Adipocyte (in vitro differentiated cells): ENCODE data around the gene NPIPB8.
"Not testable (repeated sequence)": the region's sequence is repeated elsewhere in the genome, so short reads cannot be mapped to it uniquely, and the experiment has no call there.

Experiments
- DNase-seq: peaks from one replicate; pipeline ENCODE4 v3.0.0-alpha.2; 2015; ENCODE audit warnings: low read depth
- H3K27me3 ChIP-seq: replicated peaks from 2 replicates; pipeline ENCODE4 v1.7.0; 2013; ENCODE audit warnings: mild to moderate bottlenecking, low read length, moderate library complexity; ENCODE audit not compliant: control insufficient read depth, insufficient read depth
- H3K36me3 ChIP-seq: 2 replicates; pipeline ENCODE4 v1.7.0; 2013; ENCODE audit warnings: low read length, mild to moderate bottlenecking, moderate library complexity; ENCODE audit not compliant: control insufficient read depth, insufficient read depth, severe bottlenecking
- H3K4me1 ChIP-seq: 2 replicates; pipeline ENCODE4 v1.7.0; 2013; ENCODE audit warnings: mild to moderate bottlenecking, low read length, moderate library complexity; ENCODE audit not compliant: control insufficient read depth, insufficient read depth
- H3K4me3 ChIP-seq: 2 replicates; pipeline ENCODE4 v1.7.0; 2013; ENCODE audit warnings: mild to moderate bottlenecking, low read length, moderate library complexity
- H3K9ac ChIP-seq: 2 replicates; pipeline ENCODE4 v1.7.0; 2013; ENCODE audit warnings: mild to moderate bottlenecking, low read length, moderate library complexity
- H3K9me3 ChIP-seq: 2 replicates; pipeline ENCODE4 v1.7.0; 2013; ENCODE audit warnings: mild to moderate bottlenecking, low read length, moderate library complexity; ENCODE audit not compliant: control insufficient read depth

The NPIPB8 gene

DNA sequence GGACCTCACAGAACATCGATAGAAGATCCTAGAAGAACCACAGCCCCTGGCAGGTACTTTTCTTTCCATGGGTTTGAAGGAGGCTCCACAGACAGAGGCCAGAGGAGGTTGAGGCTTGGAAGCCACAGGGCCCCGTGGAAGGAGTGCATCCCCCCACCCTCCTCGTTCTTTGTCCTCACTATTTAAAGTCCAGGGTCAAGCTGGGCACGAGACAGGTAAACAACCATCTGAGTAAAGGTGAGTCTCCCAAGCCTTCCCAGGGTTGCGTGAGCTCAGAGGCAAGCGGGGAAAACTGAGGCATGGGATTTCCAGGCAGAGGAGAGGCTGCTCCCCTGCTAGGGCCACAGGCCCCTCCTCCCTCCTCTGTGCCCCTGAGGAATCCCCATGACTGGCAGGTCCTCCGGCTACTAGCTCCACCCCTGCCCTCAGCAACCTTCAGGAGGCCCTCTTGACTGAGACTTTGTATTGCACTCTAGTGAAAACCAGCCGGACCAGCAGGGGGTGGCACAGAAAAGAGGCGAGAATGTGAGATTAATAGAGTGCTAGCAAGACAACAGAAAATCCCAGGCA, 40.1 kb upstream of the NPIPB8 start:
- Histone ChIP-seq H3K27me3 (peaks cover 12% of the 10 kb centered on the region), H3K4me3 (no peak overlapping the region), H3K9me3 (no peaks in the 10 kb centered on the region), H3K4me1 (peaks cover 4% of the 10 kb centered on the region), H3K36me3 (no peaks in the 10 kb centered on the region), H3K9ac (no peak overlapping the region)
- DNase-seq, result no peak

DNA sequence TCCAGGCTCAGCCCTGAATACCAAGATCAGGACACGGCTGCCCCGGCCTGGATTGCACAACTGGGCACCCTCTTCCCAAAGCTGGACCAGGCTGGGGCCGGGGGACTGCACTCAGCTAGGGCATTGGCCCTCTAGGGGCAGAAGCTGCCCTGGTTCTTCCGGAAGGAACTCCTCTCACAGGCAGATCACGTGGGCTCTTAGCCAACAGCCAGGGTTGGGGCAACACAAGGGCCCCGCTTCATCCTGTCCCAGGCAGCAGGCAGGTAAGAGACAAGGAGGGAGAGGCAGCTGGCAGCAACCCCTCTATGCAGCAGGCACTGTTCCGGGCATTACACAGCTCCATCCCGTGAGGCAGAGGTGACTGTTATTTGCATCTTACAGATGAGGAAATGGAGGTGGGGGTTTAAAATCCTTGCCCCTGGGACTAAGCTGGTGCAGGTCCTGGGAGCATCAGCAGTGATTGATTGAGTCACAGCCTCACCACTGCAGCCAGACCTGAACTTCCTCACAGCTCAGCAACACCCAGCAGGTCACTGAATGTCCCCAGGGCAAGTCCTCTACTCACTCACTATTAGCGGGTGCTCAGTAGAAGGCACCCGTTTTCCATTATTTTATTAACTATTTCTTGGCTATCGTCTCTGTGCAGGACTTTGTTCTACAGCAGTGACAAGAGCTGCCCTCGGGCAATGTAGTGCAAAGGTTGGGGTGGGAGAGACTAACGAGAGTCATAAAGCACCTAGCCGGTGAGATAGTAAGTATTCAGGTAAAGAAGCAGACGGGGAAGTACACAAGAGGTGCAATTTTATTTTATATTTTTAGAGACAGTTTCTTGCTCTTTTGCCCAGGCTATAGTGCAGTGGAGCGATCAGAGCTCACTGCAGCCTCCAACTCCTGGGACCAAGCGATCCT, 38.2 kb upstream of the NPIPB8 start:
- H3K27me3 ChIP-seq, result peaks cover 18% of the 10 kb centered on the region
- H3K4me1 ChIP-seq, H3K9me3 ChIP-seq, H3K36me3 ChIP-seq, H3K4me3 ChIP-seq, DNase-seq, H3K9ac ChIP-seq: not testable (repeated sequence)

DNA sequence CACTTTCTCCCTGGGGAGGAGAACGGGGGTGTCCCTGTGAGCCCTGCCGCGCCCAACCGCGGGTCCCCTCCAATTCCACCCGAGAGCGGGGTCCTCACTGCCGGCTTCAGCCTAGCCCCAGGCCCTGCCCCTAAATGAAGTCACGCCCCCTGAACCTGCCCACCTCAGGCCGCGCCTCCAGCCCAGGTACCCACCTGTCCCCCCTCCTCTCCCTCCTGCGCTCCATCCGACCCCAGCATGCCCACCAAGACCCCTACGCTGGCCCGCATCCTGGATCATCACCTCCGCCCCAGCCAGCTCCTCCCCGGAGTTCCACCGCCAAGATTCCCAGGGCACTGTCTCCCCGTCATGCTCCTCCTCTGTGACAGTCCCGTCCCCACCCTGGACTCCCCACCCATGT, 36.9 kb upstream of the NPIPB8 start:
- not testable (repeated sequence) for H3K9ac ChIP-seq, H3K9me3 ChIP-seq, H3K36me3 ChIP-seq, H3K4me1 ChIP-seq, H3K4me3 ChIP-seq, DNase-seq
- peaks cover 15% of the 10 kb centered on the region for H3K27me3 ChIP-seq

DNA sequence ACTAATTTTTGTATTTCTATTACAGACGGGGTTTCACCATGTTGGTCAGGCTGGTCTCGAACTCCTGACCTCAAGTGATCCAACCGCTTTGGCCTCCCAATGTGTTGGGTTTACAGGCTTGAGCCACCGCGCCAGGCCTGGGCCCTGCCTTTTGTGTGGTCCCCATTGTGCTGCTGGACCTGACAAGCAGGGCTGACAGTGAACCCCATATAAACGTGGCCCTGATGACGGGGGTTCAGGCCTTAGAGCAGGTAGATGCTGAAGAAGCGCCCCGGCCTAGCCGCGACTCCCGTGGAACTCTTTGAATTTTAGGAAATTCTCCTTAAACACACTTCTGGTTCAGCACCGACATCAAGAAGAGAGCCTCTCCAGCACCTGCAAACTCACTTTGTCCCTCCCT, 36.3 kb upstream of the NPIPB8 start:
- H3K9ac ChIP-seq, H3K9me3 ChIP-seq, DNase-seq, H3K4me1 ChIP-seq, H3K4me3 ChIP-seq, H3K36me3 ChIP-seq: not testable (repeated sequence)
- H3K27me3 ChIP-seq, result peaks cover 15% of the 10 kb centered on the region

DNA sequence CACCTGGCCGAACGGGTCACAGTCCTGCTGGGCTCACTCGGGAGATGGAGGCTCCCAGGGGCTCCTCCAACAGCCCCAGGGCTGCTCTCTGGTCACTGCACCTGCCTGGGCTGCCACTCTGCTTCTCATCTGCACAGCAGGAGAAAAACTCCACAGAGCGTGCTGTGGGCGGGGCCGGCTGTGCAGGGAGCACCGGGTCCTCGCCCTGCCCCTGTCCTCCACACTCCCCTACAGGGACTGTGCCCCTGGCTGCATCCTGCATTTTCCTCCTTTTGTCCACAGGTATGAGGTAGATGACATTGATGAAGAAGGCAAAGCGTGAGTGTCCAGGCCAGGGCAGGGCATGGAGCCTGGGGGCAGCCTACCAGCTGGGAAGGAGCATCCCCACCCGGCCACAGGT, 35.8 kb upstream of the NPIPB8 start:
- not testable (repeated sequence) for H3K36me3 ChIP-seq, DNase-seq, H3K4me3 ChIP-seq, H3K9ac ChIP-seq, H3K4me1 ChIP-seq, H3K9me3 ChIP-seq
- H3K27me3 ChIP-seq, result peaks cover 15% of the 10 kb centered on the region

DNA sequence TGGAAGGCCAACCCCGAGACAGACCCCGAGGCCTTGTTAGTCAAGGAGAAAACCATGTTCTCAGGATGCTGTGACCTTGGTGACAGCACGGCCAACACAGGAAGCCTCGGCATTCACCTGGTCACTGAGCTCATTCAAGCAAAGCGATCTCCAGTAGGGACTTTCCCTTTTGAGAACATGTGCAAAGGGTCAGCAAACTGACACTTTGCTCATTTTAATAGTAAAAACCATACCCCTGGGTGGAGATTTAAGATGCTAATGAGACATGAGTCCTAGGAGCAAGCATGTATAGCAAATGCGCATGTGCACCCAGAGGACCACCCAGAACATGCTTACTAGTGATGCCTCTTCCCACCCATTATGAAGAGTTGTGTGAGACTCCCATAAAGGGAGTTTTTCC, 35.3 kb upstream of the NPIPB8 start:
- H3K4me1 ChIP-seq, result no peaks in the 10 kb centered on the region
- DNase-seq, result no peak
- no peak overlapping the region for H3K9ac ChIP-seq
- no peaks in the 10 kb centered on the region for H3K9me3 ChIP-seq
- H3K27me3 ChIP-seq, result peaks cover 14% of the 10 kb centered on the region
- H3K36me3 ChIP-seq, result no peaks in the 10 kb centered on the region
- no peak overlapping the region for H3K4me3 ChIP-seq

DNA sequence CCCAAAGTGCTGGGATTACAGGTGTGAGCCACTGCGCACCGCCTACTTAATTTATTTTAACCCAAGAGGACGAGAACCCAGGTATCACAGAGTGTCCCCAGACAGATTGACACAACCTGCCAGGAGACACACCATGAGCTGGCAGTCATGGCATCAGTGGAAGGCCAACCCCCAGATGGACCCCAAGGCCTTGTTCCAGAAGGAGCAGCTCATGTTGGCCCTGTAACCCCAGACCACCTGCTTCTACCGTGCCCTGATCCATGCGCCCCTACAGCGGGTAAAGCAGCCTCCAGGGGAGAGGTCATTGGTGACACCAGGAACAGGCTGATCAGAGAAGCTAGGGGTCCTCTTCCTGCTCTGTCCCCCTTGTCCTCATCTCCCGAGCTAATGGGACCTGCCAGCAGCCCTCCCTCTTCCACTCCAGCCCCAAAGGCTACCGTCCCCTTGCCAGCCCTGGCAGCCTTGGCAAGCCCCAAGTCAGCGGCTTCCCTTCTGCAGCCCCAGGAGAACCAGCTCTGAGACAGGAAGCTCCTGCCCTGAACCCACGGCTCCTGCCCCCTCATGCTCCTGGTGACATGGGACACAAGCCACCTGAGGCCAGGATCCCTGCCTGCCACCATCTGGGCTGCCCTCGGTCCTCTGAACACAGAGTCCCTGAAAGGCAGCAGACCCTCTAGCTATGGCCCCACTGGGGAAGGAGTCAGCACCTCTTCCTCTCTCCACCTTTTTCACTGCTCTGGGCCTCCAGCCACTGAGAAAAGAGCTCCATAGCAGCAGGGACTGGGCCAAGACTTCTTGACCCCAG, 34.3 kb upstream of the NPIPB8 start:
- no peak overlapping the region for H3K9ac ChIP-seq
- H3K36me3 ChIP-seq, result no peaks in the 10 kb centered on the region
- no peak for DNase-seq
- no peaks in the 10 kb centered on the region for H3K4me1 ChIP-seq
- peaks cover 6% of the 10 kb centered on the region for H3K27me3 ChIP-seq
- no peaks in the 10 kb centered on the region for H3K9me3 ChIP-seq
- no peak overlapping the region for H3K4me3 ChIP-seq

DNA sequence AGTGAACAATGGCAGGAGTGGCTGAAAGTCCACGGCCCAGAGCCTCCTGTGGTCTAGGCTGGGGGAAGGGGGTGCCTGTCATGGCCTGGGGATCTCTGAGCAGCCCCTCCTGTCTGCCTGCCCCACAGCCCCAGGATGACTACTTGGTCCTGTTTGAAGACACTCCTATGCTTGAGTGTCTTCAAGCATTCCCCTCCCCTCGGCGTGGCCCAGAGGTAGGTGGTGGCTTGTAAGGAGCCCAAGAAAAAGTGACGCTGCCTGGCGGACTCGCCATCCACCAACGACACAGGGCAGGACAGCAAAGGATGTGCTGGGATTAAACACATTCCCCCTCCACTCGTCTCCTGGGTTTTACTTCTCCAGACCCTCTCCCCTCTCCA, 33.7 kb upstream of the NPIPB8 start:
- Histone ChIP-seq H3K27me3 (peaks cover 6% of the 10 kb centered on the region), H3K9me3 (no peaks in the 10 kb centered on the region), H3K4me3 (no peak overlapping the region), H3K4me1 (peaks cover under 1% of the 10 kb centered on the region), H3K36me3 (no peaks in the 10 kb centered on the region), H3K9ac (no peak overlapping the region)
- DNase-seq, result no peak

DNA sequence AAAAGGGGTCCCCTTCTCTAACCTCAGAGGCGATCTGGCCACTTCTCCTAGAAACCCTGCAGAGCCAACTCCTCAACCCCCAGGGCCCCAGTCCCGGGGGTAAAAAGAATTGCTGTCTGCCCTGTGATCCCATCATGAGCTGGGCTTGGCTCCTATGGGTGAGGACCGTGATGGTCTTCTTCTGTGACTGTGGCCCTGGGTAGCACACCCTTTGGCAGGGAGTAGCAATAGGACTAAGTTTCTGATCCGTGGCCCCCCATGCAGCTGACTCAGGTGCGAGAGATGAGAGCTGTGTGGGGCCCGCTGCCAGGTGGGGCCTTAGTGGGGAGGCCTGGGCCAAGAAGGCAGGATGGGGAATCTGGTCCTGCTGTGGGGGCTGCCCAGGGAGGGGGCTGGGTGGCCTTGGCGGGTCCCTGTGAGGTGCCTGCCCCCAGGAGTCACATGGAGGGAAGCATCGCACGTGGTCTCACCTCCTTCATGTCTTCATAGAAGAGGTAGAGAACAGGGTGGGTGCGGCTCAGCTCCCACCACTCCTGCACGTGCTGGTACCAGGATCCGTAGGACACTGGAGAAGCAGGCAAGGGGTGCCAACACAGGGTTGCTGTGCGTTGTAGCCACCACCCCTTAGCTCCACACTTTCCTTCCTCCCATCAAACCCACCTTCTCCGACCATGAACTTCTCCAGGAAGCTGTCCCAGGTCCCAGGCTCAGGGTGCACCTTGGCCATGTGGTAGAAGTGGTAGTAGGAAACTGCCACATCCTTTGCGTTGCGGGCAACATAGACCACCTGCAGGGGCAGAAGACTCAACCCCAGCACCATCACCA, 31.4 kb upstream of the NPIPB8 start:
- Histone ChIP-seq H3K9ac (no peak overlapping the region), H3K36me3 (no peaks in the 10 kb centered on the region), H3K9me3 (no peaks in the 10 kb centered on the region), H3K4me3 (no peak overlapping the region), H3K4me1 (peaks cover 5% of the 10 kb centered on the region), H3K27me3 (peaks cover 9% of the 10 kb centered on the region)
- no peak for DNase-seq

DNA sequence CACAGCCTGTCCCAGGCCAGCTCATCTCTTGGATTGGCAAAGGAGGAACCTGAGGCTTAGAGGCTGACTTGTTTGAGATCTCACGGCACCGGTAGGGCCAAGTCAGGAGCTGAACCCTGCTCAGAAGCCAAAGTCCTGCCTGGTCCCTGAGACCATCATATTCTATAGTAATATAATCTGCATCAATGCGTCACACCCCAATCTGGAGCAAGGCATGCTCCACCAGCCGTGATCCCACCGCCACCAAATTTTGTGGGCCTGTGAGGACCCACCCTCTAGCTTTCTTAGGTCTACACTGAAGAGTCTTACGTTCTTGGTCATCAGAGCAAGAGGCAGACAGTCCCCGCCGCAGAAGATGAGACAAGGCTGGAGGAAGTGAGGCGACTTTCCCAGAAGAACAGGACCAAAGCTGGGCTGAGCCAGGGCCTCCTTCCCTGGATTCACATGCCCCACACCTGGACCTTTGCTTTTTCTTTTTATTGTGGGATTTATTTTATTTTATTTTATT, 30.7 kb upstream of the NPIPB8 start:
- H3K9me3 ChIP-seq, result no peaks in the 10 kb centered on the region
- no peak overlapping the region for H3K4me3 ChIP-seq
- H3K27me3 ChIP-seq, result peaks cover 9% of the 10 kb centered on the region
- no peak for DNase-seq
- H3K4me1 ChIP-seq, result peaks cover 5% of the 10 kb centered on the region
- H3K36me3 ChIP-seq, result no peaks in the 10 kb centered on the region
- no peak overlapping the region for H3K9ac ChIP-seq
